ENCODE results near the gene STAT5B.
"Not testable (repeated sequence)": the region's sequence is repeated elsewhere in the genome, so short reads cannot be mapped to it uniquely, and the experiment has no call there.

STAT5B gene

DNA sequence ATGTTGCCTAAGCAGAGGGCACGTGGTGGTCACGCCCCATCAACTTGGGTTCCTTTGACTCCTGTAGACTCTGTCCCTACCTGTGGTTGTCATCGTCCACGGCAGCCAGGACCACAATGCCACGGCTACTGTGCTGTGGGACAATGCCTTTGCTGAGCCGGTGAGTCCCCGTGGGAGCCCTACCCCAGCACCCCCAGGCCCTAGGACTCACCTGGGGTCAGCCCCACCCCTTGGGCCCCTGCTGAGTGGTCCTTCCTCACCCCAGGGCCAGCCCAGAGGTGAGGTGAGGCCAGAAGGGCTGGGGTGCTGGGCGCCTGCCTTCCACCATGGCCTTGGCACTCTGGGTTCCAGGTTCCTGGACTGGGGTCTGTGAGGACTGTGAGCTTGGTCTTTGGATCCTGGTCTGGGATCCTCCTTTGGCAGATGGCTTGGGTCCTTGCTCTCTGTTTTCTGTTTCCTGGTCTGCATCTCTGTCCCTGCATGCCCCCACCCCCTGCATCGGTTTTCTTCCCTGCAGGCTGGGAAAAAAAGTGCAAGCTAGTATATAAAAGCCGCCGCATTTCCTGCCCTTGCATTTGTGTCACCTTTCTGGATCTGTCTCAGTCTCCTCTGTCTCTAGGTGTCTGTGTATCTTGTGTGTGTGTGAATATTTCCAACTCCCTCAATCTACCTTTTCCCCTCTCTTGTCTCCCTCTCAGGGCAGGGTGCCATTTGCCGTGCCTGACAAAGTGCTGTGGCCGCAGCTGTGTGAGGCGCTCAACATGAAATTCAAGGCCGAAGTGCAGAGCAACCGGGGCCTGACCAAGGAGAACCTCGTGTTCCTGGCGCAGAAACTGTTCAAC is 29.6 kb upstream of the STAT5B start:
- no peak for DNase-seq

DNA sequence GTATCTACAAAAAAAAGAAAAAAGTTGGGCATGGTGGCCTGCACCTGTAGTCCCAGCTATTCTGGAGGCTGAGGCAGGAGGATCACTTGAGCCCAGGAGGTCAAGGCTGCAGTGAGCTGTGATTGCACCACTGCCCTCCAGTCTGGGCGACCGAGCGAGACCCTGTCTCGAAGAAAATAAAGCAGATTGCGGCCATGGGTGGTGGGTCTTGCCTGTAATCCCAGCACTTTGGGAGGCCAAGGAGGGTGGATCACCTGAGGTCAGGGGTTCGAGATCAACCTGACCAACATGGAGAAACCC is 28.8 kb upstream of the STAT5B start:
- DNase-seq: not testable (repeated sequence)

DNA sequence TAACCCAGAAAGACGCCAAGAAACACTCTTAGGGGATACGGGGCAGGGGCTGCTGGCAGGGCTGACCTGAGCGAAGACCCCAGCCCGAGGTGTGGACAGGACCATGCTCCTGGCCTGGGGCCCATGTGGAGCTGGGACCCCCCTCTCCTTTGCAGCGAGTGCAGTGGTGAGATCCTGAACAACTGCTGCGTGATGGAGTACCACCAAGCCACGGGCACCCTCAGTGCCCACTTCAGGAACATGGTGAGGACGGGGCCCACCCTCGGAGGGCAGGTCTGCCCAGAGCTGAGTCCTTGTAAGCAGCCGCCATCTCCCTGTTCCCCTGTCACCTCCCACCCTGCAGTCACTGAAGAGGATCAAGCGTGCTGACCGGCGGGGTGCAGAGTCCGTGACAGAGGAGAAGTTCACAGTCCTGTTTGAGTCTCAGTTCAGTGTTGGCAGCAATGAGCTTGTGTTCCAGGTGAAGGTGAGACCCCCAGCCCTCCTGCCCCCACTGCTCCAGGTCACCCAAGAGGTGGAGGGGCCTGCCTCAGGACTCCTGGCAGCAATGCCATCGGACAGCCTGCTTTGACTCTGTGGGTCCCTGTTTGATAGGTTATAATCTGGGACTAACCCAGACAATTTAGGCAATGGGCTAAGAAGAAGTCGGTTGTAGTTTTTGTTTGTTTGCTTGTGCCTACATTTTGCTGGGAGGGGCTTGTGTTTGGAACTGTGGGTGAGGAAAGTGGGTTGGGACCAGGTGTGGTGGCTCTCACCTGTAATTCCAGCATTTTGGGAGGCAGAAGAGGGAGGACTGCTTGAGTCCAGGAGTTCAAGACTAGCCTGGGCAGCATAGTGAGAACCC is 28.2 kb upstream of the STAT5B start:
- DNase-seq: no peak

DNA sequence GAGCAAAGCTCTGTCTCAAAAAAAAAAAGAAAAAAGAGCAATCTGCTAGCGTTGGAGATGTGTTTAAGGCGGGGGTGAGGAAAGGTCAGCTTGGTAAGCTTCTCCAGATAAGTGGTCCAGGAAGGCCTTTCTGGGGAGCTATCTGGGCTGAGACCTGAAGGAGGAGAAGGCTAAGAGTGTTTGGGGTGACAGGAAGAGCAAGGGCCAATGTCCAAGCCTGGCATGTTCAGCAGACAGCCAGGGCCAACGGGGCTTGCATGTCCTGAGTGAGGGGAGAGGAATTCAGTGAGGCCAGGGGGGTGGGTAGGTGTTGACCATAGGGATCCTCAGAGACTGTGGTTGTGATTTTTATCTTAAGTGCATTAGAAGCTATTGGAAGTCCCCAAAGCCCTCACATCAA is 27.5 kb upstream of the STAT5B start:
- DNase-seq: no peak

DNA sequence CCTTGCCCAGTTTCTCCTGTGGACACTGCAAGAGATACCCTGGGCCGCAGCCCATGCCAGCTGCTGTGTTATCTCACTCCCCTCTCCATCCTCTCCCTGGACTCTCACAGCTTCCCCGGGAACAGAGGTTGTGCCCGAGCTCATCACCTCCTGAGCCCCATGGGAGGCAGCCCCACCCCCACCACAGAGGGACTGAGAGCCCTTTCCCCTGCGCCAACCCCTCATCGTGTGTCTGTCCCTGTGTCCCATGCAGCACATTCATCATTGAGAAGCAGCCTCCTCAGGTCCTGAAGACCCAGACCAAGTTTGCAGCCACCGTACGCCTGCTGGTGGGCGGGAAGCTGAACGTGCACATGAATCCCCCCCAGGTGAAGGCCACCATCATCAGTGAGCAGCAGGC is 24.8 kb upstream of the STAT5B start:
- DNase-seq: no peak

DNA sequence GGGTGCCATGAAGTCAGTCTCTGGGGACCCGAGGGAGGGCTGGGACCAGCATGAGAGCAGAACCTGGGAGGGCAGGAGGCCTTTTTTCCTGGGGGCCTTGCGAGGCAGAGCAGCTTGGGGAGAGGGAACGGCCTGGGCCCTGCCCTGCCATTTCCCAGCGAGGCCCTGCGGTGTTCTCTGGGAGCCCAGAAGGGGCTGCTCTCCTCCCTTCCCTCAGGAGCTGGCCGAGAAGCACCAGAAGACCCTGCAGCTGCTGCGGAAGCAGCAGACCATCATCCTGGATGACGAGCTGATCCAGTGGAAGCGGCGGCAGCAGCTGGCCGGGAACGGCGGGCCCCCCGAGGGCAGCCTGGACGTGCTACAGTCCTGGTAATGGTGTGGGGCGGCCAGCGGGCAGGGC is 23.7 kb upstream of the STAT5B start:
- DNase-seq: not testable (repeated sequence)

DNA sequence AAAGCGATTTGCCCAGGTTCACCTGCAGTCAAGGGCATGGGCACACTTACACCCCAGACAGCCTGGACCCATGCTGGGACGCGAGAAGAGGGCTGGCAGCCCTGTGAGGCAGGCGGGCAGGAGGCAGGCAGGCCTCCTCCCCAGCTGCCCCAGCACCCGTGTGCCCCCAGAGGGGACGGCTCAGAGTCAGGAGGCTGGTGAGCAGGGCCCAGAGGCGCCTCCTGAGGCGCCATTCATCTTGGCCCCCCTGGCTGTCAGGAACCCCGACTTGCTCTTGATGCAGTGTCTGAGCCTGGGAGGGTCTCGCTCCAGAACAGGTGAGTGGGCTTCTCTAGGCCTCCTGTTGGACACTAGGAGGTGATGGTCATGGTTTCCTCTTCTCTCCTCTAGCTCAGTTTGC is 23.2 kb upstream of the STAT5B start:
- not testable (repeated sequence) for DNase-seq

DNA sequence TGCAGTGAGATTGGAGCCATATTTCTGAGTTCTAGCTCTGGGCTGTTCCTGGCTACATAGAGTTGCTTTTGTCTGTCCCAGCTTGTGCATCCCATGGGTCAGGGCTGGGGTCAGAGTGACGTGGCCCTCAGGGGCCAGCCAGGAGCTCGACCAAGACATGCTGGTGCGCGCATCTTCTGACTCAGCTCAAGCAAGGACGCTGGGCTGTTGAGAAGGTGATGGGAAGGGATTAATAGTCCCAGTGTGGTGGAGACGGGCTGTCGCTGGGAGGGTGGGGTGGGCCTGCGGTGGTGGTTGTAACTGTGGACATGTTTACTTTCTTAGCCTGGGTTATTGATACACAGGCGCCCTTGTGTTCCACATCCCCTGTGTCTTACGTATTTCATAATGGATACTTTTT is 21.6 kb upstream of the STAT5B start:
- not testable (repeated sequence) for DNase-seq

DNA sequence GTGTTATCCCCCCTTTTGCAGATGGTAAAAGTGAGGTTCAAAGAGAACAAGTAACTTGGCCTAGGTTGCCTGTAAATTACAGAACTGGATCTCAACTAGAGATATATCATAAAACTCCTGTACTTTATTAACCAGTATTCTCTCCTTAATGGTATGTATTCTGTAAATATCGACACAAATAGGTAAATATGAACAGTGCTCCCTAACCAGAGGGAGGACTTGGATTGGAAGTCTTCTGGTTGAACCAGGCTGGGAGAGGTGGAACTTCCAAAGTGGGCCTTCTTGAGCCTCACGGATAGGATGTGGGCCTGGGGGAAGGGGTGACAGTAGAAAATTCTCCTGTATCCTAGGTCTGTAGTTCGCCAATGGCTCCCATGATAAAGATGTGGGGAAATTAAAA is 19.8 kb upstream of the STAT5B start:
- DNase-seq: no peak

DNA sequence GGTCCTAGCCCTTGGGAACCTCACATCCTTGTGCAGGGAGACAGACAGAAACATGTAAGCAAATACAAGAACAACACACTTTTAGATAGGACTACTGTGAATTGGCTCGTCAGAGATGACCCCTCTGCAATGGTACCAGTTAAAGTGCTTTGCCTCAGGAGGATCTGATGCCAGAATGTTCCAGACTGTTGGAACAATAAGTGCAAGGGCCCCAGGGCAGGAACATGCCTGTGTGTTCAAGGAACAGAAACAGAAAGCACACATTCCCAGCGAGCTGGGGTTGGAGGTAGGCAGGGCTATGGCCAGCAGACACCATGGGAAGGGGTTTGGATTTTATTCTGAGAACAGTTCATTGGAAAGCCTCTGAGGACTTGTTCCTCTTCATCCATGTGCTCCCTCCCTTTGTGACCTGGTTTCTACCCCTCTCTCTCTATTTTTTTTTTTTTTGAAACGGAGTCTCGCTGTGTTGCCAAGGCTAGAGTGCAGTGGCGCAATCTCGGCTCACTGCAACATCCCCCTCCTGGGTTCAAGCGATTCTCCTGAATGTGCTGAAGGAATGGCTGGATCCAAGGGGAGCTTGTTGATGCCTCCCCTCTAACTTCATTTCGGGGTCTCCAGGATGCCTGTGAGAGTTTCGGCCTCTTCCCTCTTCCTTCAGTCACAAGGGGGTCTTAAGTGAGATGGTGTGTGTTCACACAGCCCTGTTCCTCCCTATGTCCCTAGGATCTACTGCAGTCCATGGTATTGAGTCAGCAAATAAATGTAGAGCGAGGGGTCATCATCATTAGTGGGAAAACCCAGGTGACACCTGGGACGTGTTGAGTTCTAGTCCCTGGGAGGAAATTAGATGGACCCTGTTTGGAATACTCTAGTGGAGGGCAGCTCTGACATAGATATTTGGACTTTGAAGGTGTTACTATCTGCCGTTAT is 18.5 kb upstream of the STAT5B start:
- peak; percentile 38 for DNase-seq

DNA sequence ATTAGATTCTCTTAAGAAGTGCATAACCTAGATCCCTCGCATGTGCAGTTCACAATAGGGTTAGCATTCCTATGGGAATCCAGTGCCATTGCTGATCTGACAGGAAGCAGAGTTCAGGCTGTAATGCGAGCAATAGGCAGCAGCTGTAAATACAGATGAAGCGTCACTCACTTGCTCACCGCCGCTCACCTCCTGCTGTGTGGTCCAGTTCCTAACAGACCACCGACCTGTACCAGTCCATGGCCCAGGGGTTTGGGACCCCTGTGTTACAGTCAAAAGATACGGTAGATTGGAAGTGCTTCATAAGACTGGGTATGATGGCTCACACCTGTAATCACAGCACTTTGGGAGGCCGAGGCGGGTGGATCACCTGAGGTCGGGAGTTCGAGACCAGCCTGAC is 14.9 kb upstream of the STAT5B start:
- DNase-seq: no peak

DNA sequence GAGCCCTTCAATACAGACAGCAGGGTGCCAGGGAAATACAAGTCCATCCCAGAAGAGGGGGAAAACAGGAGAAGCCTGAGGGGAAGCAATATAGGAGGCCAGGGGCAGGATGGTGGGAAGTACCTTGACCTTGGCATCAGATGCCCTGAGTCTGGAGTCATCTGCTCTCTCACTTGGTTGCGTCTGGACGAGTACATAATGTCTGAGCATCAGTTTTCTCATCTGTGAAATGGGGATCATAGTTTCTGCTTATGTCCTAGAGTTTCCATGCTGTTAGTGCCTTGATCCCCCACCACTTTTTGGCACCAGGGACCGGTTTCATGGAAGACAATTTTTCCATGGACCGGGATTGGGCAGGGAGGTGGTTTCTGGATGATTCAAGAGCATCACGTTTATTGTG is 14.4 kb upstream of the STAT5B start:
- DNase-seq: no peak

DNA sequence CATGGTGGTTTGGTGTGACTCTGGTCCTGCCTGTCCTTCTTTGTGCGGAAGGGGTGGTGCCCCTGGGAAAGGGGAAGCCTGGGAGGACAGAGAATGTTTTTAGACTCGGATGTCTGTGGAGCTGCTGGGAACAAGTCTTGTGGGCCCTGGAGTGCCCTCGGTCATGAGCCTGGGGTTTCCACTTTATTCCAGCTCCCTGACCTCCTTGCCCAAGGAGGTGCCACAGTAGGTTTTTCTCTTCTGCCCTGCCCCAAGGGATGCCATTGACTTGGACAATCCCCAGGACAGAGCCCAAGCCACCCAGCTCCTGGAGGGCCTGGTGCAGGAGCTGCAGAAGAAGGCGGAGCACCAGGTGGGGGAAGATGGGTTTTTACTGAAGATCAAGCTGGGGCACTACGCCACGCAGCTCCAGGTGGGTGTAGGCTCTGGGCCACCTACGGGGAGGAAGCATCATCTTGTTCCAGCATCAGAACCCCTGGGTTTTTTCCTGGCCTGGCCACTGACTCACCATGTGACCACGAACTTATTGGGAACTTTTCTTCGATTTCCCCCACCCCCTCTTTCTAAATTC is 13.5 kb upstream of the STAT5B start:
- DNase-seq: peak; percentile 81

DNA sequence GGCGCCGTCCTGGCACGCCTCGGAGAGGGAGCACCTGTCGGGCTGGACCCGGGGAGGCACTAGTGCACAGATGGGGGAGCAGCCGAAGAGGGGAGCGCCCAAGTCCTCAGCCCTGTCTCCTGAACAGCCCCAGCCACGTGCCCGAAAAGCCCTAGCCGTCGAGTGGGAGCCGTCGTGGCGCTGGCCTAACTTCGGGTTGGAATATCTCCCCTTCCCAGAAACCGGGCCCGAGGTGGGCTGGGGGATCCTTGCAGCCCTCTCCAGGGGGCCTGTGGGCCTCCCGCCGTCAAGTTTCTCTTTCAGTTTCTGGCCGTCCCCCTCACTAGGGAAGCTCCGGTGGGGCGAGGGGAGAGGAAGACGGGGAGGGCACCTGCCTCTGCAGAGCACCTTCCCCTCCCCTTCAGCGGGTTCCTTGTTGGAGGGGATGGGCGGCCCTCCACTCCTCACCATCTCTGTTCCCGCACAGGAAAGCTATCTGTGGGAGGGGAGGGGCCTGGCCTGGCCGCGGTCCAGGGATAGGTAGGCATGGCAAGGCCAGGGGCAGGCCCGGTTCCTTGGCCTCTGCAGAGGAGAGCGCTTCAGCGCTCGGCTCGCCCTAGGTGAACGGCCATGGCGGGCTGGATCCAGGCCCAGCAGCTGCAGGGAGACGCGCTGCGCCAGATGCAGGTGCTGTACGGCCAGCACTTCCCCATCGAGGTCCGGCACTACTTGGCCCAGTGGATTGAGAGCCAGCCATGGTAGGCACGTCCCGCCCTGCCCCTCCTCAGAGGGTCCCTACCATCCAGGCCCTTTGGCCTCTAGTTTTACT is 12.8 kb upstream of the STAT5B start:
- peak; percentile 46 for DNase-seq

DNA sequence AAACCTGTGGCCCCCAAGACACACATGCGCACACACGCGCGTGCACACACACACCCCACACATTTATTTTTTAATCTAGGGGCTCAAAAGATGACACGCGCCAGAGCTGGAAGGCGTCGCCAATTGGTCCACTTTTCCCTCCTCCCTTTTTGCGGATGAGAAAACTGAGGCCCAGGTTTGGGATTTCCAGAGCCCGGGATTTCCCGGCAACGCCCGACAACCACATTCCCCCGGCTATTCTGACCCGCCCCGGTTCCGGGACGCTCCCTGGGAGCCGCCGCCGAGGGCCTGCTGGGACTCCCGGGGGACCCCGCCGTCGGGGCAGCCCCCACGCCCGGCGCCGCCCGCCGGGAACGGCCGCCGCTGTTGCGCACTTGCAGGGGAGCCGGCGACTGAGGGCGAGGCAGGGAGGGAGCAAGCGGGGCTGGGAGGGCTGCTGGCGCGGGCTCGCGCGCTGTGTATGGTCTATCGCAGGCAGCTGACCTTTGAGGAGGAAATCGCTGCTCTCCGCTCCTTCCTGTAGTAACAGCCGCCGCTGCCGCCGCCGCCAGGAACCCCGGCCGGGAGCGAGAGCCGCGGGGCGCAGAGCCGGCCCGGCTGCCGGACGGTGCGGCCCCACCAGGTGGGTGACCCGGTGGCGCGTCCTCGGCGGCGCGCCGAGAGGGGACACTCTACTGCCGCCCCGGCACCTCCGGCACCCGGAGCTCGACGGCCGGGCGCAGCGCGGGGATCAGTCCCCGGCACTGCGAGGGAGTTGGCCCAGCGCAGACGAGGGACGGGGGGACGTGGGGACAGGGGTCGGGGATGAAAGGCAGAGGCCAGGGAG is 12.0 kb upstream of the STAT5B start, which contains the start of gene STAT5A:
STAT5A (plus strand) TSS at position 522 of the 826 bp plus-strand sequence. CDS start 914 bp downstream, outside the sequence.
- DNase-seq: peak; percentile 90

DNA sequence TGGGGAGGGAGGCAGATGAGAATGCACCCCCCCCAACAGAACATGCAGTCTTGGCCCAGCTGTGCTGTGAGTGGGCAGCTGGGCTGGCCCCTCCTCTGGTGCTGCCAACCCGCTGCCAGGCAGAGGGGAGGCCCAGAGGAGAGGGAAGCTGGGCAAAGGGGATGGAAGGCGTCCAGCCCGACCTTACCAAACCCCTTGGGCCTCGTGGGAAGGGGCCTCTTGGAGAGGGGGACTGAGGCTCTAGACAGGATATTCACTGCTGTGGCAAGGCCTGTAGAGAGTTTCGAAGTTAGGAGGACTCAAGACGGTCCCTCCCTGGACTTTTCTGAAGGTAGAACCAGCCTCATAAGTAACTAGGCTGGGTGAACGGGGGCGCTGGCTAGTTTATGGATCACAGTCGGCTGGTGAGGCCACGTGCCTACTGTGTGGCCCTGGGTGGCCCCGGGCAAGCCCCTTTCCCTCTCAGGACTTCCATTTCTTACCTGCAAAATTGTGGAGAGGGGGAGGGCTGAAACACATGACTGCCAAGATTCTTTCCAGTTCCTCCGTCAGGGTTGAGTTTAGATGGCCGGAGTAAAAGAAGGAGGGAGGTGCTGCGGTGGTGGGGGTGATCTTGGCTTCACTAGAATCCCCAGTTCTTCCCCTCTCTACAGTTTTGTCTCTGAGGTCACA is 11.2 kb upstream of the STAT5B start:
- peak; percentile 66 for DNase-seq

DNA sequence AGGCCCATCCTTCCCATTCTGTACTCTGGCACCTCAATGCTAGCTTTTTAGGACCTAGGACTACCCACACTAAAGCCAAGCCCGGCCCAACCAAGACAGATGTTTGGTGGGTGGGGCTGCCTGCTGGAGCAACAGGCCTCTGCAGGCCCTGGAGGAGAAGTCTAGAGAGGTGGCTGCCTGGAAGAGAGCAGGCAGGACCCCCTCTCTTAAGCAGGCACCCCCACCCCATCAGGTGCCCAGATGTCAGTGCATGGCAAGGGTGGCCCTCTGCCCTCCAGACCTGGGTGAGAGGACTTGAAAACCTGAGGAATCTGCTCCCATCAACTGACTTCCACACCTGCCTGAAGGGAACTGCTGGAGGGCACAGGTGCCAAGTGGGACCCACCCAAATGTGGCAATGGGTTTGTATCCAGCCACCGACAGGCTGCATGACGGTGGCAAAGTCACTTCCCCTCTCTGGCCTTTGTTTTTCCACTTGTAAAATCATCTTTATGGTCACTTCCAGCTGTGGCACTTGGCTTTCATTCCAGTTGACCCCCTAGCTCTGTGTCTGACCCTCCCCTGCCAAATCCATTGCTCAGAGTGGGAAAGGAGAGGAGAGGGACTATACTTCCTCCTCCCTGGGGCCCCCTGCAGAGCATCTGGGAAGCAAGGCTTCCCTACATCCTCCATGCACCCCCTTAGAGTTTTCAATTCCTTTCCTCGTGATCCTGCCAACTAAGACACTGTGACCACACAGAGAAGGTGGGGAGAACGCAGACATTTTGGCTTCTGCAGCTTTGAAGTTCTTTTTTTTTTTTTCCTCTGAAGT is 10.4 kb upstream of the STAT5B start:
- peak; percentile 37 for DNase-seq

DNA sequence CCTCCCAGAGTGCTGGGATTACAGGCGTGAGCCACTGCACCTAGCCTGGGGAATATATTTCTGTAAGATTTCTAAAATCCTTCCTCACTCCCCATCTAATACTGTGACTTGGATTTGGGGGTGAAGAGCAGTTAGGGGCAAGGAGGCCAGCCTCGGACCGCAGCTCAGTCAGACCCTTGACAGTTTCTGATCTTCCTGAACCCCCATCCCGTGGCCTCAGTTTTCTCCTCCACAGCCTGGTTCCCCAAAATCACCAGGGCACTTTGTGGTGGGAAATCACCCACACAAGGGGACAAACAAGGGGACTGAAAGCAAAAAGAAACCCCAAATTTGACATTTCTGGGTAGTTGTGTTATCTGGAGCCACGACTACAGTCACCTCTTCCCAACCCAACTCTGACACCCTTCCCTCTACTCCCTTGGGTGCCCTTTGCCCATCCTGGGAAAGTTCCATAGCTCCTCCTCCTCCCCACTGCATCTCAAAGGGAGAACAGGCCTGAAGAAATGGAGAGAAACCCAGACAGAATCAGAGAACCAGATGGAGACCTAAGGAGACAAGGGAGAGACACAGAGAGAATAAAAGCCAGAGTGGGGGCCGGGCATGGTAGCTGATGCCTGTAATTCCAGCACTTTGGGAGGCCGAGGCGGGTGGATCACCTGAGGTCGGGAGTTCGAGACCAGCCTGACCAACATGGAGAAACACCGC is 9.3 kb upstream of the STAT5B start:
- DNase-seq: no peak

DNA sequence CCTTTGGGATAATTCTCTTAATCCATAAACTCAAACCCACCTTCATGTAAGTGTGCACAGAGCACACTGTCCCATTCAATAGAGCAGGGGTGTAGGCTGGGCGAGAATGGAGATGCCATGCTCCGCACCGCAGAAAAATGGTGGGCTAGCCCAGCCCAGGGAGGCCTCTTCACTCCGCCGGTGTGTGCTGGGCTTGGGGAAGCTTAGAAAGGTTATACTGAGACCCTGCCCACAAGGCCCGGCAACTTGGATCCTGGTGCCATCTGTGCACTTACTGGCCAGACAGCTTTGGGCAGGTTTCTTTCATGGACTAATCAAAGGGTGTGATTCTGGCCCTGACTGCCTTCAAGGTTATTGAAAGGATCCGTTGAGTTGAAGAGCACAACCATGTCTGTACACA is 8.4 kb upstream of the STAT5B start:
- no peak for DNase-seq

All from suppressor macrophage treated with lipopolysaccharide for 4 hours (primary cell).